Activated naive CD4-positive, alpha-beta T cell treated with anti-CD3 and anti-CD28 coated beads for 36 hours (primary cell): ENCODE data around the gene PATJ. TPM values are rescaled to one million over a fixed set of nuclear protein-coding genes. Genes with fewer than 3 reads are reported as not detected.

Experiments used
- CTCF ChIA-PET: fragments of 350-600 bp; sonication (Branson Sonifier 250); formaldehyde crosslinking; loops from one replicate; lab custom pipeline; 2021; ENCODE audit warnings: antibody characterized with exemption; lab: Charles Lee
- DNase-seq: peaks from one replicate; pipeline ENCODE4 v3.0.0-alpha.2; 2020
- H3K27ac Mint-ChIP-seq: one replicate; pipeline ENCODE4 v1.8.0; 2021; ENCODE audit warnings: mild to moderate bottlenecking, mixed read lengths
- H3K27me3 Mint-ChIP-seq: one replicate; pipeline ENCODE4 v1.8.0; 2021; ENCODE audit warnings: low read depth, mixed read lengths
- H3K36me3 Mint-ChIP-seq: one replicate; pipeline ENCODE4 v1.8.0; 2021; ENCODE audit warnings: low read depth, mixed read lengths
- H3K4me1 Mint-ChIP-seq: one replicate; pipeline ENCODE4 v1.8.0; 2021; ENCODE audit warnings: low read depth, mixed read lengths
- H3K4me3 Mint-ChIP-seq: one replicate; pipeline ENCODE4 v1.8.0; 2021; ENCODE audit warnings: mild to moderate bottlenecking, moderate library complexity, mixed read lengths
- H3K9me3 Mint-ChIP-seq: one replicate; pipeline ENCODE4 v1.8.0; 2021; ENCODE audit warnings: mixed read lengths
- intact Hi-C: fragments of 100-400 bp; cut with micrococcal nuclease; formaldehyde crosslinking; loops from one replicate; pipeline ENCODE4 v1.15.1; 2023
- total RNA-seq, 2 experiments: library from RNA; stranded (reverse); gene quantifications; one replicate each; pipeline ENCODE4 v1.2.3, GENCODE V29; 2021

PATJ gene
- total RNA-seq, 2 experiments from 2014 or later = 13.3 to 13.5 TPM

DNA sequence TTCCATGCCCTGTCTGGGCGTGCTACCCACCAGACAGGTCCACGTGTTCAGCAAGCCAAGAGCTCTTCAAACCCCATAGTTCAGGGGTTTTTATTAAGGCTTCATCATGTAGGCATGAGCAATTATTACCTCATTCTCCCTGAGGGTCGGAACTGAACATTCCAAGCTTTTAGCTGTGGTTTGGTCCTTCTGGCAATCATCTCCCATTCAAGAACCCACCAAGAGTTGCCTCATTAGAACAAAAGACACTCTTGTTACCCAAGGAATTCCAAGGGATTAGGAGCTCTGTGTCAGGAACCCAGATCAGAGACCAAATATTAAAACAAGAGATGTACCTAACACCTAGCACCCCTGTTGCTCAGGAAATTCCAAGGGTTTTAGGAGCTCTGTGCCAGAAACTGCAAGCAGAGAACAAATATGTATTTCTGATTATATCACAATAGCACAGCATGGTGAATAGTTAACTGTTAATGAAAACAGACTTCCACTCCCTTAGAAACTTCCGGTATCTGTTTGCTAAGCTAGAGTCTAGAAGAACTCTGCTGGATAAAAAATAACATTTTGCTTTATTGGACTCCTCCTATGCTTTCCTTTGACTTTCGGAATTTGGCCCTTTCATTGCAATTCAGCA, 251.2 kb downstream of the PATJ start:
- H3K27me3 Mint-ChIP-seq = no peaks in the 10 kb centered on the region
- no peak for DNase-seq
- no peaks in the 10 kb centered on the region for H3K4me1 Mint-ChIP-seq
- H3K4me3 Mint-ChIP-seq = no peak overlapping the region
- H3K9me3 Mint-ChIP-seq = no peaks in the 10 kb centered on the region
- H3K36me3 Mint-ChIP-seq = peaks cover 14% of the 10 kb centered on the region
- CTCF ChIA-PET = interaction anchor here (0.6 kb wide), 2 partner anchors 405 to 705 kb away, joined by 3 read pairs; no protein-coding TSS in a partner anchor
- no peak overlapping the region for H3K27ac Mint-ChIP-seq
- intact Hi-C loops = no loop called here

DNA sequence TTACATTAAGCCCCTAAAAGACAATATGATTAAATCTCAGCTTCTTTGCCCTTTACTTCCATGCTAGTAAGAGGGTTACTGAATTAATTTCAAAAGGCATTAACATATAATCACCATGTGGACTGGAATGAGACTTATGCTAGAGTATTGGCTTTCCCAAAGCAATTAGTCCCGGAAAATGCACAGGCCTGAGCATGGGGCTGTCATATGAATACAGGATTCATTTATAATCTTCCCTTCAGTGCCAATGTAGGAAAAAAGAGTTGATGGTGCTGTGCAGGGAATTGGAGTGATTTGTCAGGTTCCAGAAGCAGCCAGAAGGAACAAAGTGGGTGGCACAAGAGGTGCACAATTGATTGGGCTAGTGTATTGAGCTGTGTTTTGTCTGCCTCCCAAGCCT, 253.4 kb downstream of the PATJ start:
- H3K27ac Mint-ChIP-seq = no peak overlapping the region
- no peaks in the 10 kb centered on the region for H3K9me3 Mint-ChIP-seq
- DNase-seq = no peak
- no peaks in the 10 kb centered on the region for H3K4me1 Mint-ChIP-seq
- CTCF ChIA-PET = interaction anchor here (0.6 kb wide), 2 partner anchors 103 to 122 kb away, joined by 4 to 6 read pairs; no protein-coding TSS in a partner anchor
- intact Hi-C loops = no loop called here
- H3K36me3 Mint-ChIP-seq = peaks cover 16% of the 10 kb centered on the region
- H3K4me3 Mint-ChIP-seq = no peak overlapping the region
- H3K27me3 Mint-ChIP-seq = no peaks in the 10 kb centered on the region

DNA sequence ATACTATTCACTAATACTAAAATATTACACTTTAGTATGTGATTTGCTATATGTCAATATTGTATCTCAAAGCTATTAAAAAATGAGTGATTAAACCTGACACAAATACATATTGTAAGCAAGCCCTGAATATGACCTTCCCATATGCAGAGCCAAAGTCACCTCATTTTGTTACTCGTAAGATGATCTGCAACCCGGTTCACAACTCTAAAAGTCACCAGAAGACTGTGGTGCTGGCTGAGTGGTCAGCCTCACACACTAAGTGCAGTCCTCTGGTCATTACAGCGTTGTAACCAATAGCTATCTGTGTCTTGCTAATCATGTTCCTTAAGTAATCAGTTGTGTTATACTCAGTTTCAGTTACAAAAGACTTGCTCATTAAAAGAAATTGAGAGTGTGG, 254.8 kb downstream of the PATJ start:
- CTCF ChIA-PET = no interaction called here
- Mint-ChIP-seq H3K4me3 (no peak overlapping the region), H3K27me3 (no peaks in the 10 kb centered on the region), H3K36me3 (peaks cover 12% of the 10 kb centered on the region), H3K27ac (no peak overlapping the region), H3K4me1 (no peaks in the 10 kb centered on the region), H3K9me3 (no peaks in the 10 kb centered on the region)
- intact Hi-C loops = no loop called here
- no peak for DNase-seq

DNA sequence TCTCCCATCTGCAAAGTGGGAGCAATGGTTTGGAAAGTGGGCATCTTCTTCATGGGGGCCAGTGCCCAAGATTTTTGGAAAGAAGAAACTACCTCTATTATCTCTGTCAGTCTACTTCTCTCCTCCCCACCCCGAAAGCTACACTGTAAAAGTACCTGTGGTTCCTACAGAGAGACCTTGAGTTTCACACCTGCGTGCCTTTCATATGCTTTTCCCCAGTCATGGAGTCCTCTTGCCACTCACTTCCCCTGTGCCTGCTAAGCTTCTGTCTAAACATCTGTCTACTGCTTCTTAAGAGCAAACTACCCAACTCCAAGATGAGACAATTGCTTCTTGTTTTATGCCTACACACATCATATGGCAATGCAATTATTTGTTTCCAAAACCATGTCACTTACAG, 261.5 kb downstream of the PATJ start:
- Mint-ChIP-seq H3K27me3 (no peaks in the 10 kb centered on the region), H3K9me3 (no peaks in the 10 kb centered on the region), H3K27ac (no peak overlapping the region), H3K36me3 (peaks cover 5% of the 10 kb centered on the region), H3K4me3 (no peak overlapping the region), H3K4me1 (no peaks in the 10 kb centered on the region)
- CTCF ChIA-PET = no interaction called here
- no peak for DNase-seq
- intact Hi-C loops = no loop called here

DNA sequence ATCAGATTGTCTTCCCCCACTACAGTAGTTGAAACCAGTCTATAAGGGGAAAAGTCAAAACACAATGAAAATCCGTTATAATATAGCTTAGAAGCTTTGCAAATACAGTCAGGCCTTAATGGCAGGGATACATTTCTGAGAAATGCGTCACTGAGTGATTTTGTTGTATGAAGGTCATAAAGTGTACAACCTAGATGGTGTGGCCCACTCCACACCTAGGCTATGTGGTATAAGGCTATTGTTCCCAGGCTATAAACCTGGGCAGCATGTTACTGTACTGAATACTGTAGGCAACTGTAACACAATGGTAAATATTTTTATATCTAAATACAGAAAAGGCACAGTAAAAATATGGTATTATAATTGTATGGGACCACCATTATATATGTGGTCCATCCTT, 264.4 kb downstream of the PATJ start:
- intact Hi-C loops = no loop called here
- no peaks in the 10 kb centered on the region for H3K9me3 Mint-ChIP-seq
- H3K36me3 Mint-ChIP-seq = peaks cover 2% of the 10 kb centered on the region
- no peak overlapping the region for H3K4me3 Mint-ChIP-seq
- no peaks in the 10 kb centered on the region for H3K4me1 Mint-ChIP-seq
- H3K27ac Mint-ChIP-seq = no peak overlapping the region
- CTCF ChIA-PET = no interaction called here
- DNase-seq = no peak
- H3K27me3 Mint-ChIP-seq = no peaks in the 10 kb centered on the region

DNA sequence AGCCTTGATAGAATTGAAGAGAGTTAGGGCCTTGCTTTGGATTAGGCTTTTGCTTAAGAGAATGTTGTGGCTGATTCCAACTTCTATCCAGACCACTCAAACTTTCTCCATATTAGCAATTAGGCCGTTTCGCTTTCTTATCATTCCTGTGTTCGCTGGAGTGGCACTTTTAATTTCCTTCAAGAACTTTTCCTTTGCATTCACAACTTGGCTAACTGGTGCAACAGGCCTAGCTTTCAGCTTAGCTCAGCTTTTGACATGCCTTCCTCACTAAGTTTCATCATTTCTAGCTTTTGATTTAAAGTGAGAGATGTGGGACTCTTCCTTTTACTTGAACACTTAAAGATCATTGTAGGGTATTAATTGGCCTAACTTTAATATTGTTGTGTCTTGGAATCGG, 268.7 kb downstream of the PATJ start:
- no peak overlapping the region for H3K27ac Mint-ChIP-seq
- H3K9me3 Mint-ChIP-seq = no peaks in the 10 kb centered on the region
- no peaks in the 10 kb centered on the region for H3K4me1 Mint-ChIP-seq
- H3K27me3 Mint-ChIP-seq = no peaks in the 10 kb centered on the region
- CTCF ChIA-PET = no interaction called here
- DNase-seq = no peak
- H3K4me3 Mint-ChIP-seq = no peak overlapping the region
- H3K36me3 Mint-ChIP-seq = peaks cover 1% of the 10 kb centered on the region
- intact Hi-C loops = no loop called here

DNA sequence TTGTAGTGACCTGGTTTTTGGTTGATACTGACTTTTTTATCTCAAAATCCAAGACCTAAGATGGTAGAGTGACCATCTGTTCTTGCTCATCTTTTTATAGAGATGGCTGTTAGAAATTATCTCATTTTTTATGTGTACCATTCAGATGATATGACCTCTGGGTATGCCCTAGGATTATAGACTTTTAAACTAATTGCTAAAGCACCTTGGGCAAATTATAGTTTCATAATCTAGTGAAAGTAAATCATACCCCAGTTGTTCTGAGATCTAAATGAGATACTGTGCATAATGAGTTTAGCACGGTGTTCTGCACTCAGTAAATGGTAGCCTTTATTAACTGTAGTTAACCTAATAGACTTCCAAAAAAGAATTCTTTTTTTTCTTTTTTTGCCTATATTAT, 269.8 kb downstream of the PATJ start:
- Mint-ChIP-seq H3K27ac (no peak overlapping the region), H3K36me3 (peaks cover 1% of the 10 kb centered on the region), H3K9me3 (no peaks in the 10 kb centered on the region), H3K27me3 (no peaks in the 10 kb centered on the region), H3K4me1 (no peaks in the 10 kb centered on the region), H3K4me3 (no peak overlapping the region)
- no peak for DNase-seq
- intact Hi-C loops = no loop called here
- CTCF ChIA-PET = interaction anchor here (0.6 to 0.7 kb wide), 2 partner anchors 164 to 1792 kb away, joined by 3 to 5 read pairs; no protein-coding TSS in a partner anchor

DNA sequence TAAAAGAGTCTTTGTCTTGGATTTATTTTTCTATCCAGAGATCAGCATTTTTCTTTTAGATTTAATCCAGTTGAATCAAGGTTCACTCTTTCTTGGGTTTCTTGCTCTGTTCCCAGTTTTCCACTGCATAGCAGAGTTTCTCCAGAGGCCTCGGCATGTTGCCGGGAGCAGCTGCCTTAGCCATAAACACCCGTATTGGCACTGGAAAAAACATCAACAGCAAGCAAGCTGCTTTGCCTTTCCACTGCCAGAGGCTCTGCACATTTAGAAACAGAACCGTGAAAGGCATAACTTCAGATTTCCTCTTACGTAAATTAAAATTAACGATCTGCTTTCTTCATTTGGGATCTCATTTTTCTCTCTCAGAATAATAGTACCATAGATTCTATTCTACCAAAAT, 270.6 kb downstream of the PATJ start:
- Mint-ChIP-seq H3K9me3 (no peaks in the 10 kb centered on the region), H3K4me3 (no peak overlapping the region), H3K27ac (no peak overlapping the region), H3K36me3 (peaks cover 1% of the 10 kb centered on the region), H3K4me1 (no peaks in the 10 kb centered on the region), H3K27me3 (no peaks in the 10 kb centered on the region)
- intact Hi-C loops = no loop called here
- DNase-seq = no peak
- CTCF ChIA-PET = interaction anchor here (0.7 kb wide), 1 partner anchor 163 kb away, joined by 3 read pairs; no protein-coding TSS in a partner anchor

DNA sequence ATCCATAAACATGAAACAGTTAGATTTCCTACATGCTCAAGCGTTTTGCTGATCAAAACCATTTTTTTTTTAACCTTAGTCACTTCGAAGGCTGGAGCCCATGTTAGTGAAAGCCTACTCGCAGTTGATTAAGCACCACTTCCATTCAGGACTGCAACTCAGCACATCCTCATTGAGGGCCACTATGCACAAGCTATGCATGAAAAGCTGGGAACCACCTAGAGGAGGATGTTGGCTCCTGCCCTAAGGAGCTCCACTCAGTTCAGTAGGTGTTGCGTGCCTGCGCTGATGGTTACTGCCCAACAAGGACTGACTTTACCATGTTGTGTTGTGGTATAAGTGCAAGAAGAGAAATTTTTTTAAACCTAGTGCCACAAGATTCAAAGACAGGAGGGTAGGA, 271.0 kb downstream of the PATJ start:
- H3K36me3 Mint-ChIP-seq = peaks cover 1% of the 10 kb centered on the region
- CTCF ChIA-PET = interaction anchor here (1.7 kb wide), 1 partner anchor 69 kb away, joined by 5 read pairs; no protein-coding TSS in a partner anchor
- no peaks in the 10 kb centered on the region for H3K9me3 Mint-ChIP-seq
- no peak for DNase-seq
- no peaks in the 10 kb centered on the region for H3K27me3 Mint-ChIP-seq
- no peak overlapping the region for H3K4me3 Mint-ChIP-seq
- no peaks in the 10 kb centered on the region for H3K4me1 Mint-ChIP-seq
- intact Hi-C loops = no loop called here
- H3K27ac Mint-ChIP-seq = no peak overlapping the region

DNA sequence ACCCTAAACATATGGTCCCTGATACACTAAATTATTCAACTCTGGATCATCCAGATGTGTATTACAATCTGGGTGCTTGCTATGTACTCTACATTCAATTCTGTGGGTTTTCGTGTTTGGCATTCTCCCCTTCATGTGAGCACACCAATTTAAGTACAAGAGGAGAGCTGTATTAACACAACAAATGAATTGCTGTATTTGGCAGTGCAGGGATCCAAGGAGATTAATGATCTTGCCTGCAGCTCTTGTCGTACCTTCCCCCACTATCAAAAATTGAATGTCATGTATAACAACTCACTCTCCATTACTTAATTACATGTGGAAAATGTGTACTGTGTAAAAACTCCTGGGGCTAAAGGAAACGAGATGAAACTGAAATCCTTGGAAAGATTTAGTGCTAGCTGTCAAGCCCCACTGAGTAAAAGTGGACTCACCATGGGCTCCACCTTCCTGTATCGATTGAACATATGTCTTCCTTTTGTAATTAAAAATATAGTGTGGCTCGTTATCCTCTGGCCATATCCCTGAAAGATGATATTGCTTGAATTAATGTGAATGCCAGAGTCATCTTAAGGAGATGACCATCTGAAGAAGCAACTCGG, 280.2 kb downstream of the PATJ start:
- H3K9me3 Mint-ChIP-seq = no peaks in the 10 kb centered on the region
- no peaks in the 10 kb centered on the region for H3K4me1 Mint-ChIP-seq
- no peak overlapping the region for H3K27ac Mint-ChIP-seq
- no peak overlapping the region for H3K4me3 Mint-ChIP-seq
- H3K27me3 Mint-ChIP-seq = no peaks in the 10 kb centered on the region
- no peak for DNase-seq
- intact Hi-C loops = no loop called here
- H3K36me3 Mint-ChIP-seq = peaks cover 16% of the 10 kb centered on the region
- CTCF ChIA-PET = interaction anchor here (1.5 kb wide), 1 partner anchor 60 kb away, joined by 3 read pairs; no protein-coding TSS in a partner anchor

DNA sequence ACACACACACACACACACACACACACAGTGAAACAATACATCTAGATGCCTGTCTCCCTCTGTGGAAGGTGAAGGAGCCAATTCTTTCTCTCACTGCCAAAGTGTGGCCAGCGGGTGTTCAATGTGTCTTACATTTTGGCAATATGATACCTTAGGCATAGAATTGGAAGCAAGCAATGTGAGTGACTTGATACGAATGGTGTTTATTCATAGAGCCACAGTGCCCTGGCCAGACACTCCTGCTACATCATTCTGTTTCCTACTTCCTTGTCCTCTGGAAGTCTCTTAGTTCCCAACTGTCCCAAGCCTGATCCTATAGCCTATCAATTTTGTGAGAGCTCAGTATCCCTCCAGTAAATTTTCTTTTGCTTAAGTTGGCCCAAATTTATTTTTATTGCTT, 282.4 kb downstream of the PATJ start:
- Mint-ChIP-seq H3K27me3 (no peaks in the 10 kb centered on the region), H3K4me3 (no peak overlapping the region), H3K4me1 (no peaks in the 10 kb centered on the region), H3K36me3 (peaks cover 21% of the 10 kb centered on the region), H3K27ac (no peak overlapping the region), H3K9me3 (no peaks in the 10 kb centered on the region)
- intact Hi-C loops = no loop called here
- CTCF ChIA-PET = no interaction called here
- no peak for DNase-seq

DNA sequence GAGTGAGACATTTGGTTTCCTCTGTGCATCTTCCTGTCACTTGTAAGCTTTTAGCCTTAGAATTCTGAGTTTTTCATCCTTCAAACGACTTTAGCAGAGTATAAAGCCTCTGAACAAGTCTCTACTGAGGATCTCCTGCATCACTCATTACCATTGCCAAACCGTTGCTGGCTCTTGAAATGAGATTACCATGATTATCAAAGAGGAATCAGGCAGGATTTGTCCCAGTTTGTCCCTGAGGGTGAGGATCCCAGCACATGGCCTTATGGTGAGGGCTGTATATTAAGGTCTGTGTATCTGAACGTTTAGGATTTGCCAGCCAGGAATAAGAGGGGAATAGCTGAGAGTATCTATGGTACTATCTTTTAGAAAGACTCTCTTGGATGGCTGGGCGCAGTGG, 282.9 kb downstream of the PATJ start:
- Mint-ChIP-seq H3K4me3 (no peak overlapping the region), H3K36me3 (peaks cover 21% of the 10 kb centered on the region), H3K4me1 (no peaks in the 10 kb centered on the region), H3K9me3 (no peaks in the 10 kb centered on the region), H3K27me3 (no peaks in the 10 kb centered on the region), H3K27ac (no peak overlapping the region)
- no peak for DNase-seq
- intact Hi-C loops = no loop called here
- CTCF ChIA-PET = no interaction called here

DNA sequence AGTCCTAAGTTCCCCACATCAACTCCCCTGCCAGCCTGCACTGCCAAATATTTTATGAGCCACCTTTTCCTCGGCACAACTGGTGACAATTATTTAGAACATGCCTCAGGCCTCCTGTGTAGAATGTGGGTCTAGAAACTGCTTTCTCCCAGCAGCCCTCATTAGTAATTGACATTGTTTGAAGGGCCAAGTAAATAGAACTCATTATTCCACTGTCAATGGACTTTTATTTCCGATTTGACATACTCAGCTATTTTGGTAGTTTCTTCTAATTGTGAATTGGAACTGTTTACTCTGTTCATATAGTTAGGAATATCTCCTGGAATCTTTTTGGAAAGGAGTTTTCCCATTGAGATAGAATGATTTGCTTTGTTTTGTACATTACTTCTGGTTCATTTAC, 283.6 kb downstream of the PATJ start:
- Mint-ChIP-seq H3K36me3 (peaks cover 20% of the 10 kb centered on the region), H3K27ac (no peak overlapping the region), H3K27me3 (no peaks in the 10 kb centered on the region), H3K4me3 (no peak overlapping the region), H3K9me3 (no peaks in the 10 kb centered on the region), H3K4me1 (no peaks in the 10 kb centered on the region)
- DNase-seq = no peak
- intact Hi-C loops = no loop called here
- CTCF ChIA-PET = no interaction called here
